GM21526 (cell line): ENCODE results near the gene C14orf132.

Experiments
- ATAC-seq: cut with Tn5 transposase; IDR thresholded peaks from one replicate; pipeline ENCODE4 v1.9.1; 2021; ENCODE audit warnings: moderate library complexity; ENCODE audit not compliant: unreplicated experiment, low FRiP score

The C14orf132 gene

GRCh38 chr14:96139879-96140278, 100.7 kb downstream of the C14orf132 start:
- no peak for ATAC-seq

- no peak for ATAC-seq
Measured at GRCh38 chr14:96140952-96141351, 101.8 kb downstream of the C14orf132 start.
